NCI-H1436 (cell line): ENCODE data around the gene PATJ.
"Not testable (repeated sequence)": the region's sequence is repeated elsewhere in the genome, so short reads cannot be mapped to it uniquely, and the experiment has no call there.

Experiments used
- DNase-seq: peaks from one replicate; lab custom pipeline; 2025; lab: John Stamatoyannopoulos, UW

The PATJ gene

DNA sequence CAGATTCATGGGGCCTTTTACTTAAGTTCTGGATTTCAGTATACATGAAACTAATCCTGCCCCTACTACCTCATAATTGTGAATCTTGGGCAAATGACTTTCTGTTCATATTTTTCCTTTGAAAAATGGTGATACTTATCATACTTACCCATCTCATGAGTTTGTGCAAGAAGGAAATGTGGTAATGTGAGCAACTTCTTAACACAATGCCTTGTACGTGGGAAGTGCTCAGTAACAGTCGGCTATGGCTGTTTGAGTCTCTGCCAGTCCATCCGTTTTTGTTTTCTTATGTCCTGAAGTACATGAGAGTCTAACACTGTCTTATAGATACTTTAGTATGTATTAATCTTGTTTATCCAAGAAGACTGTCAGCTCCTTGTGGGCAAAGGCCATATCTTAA lies 86.5 kb downstream of the PATJ start:
- DNase-seq: no peak

DNA sequence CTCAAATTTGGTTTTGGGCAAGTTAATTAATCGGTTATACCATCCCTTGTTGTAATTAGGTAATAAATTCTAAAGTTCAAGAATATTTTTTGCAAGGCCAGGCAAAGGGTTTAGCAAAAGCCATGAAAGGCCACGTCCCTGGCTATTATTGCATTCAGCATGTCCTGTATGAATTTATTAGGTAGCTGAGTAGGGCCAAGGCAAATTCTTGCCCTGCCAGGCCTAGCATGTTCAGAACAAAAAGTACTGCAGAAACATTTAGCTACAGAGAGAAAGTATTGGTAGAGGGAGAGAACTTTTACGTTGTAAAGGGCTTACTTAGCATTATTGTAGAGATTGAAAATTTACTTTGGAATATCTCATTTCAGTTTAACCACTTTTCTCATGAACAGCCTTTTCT lies 94.4 kb downstream of the PATJ start:
- no peak for DNase-seq

DNA sequence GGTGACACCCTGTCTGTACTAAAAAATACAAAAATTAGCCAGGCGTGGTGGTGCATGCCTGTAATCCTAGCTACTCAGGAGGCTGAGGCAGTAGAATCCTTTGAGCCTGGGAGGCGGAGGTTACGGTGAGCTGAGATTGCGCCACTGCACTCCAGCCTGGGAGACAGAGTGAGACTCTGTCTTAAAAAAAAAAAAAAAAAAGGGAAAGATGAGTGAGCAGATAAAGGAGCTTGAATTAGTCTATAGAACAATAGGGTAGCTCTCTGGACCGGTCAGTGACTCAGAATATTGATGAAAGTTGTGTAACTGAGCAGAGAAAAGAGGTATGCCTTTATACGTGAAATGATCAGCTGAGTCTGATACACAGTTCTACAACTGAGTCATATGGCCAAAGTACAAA lies 95.3 kb downstream of the PATJ start:
- not testable (repeated sequence) for DNase-seq

DNA sequence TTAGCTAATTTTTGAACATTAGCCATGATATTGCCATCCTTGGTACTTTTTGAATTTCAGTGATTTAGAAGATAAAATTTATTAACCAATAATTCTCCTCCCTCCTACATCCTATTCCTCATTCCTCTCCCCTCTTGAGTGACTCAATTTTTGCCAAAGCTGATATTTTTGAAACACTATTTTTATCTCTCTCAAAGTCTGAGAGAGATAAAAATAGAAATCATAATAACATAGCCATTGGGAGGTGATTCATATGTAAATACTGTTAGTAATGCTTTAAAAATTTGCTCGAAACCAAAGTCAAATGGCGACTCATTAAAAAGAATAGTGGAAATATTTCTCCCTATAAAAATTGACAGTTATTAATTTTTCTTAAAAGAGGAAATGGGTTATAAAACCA lies 97.4 kb downstream of the PATJ start:
- no peak for DNase-seq

DNA sequence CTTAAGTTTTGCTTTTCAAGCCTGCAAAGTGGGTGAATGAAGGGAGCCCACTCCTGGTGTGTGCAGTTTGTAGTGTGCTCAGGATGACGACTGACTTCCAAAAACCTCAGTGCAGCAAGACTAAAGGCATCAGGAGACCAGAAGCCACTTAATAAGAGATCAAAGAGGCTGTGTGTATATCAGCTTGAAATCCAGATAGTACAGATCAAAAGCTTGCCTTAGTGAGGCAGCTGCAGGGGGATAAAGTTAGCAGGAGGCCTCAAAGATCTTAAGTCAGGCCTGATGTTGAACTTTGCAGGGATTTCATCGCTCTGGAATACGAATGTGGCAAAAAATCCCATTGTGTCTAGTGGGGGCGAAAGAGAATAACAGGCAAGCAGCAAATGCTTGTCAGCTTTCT lies 99.8 kb downstream of the PATJ start:
- no peak for DNase-seq

- no peak for DNase-seq
Measured at GRCh38 chr1:61842863-61843514, 100.7 kb downstream of the PATJ start.

GRCh38 chr1:61844006-61844405 lies 101.7 kb downstream of the PATJ start:
- no peak for DNase-seq

GRCh38 chr1:61844664-61845063 lies 102.4 kb downstream of the PATJ start:
- not testable (repeated sequence) for DNase-seq

DNA sequence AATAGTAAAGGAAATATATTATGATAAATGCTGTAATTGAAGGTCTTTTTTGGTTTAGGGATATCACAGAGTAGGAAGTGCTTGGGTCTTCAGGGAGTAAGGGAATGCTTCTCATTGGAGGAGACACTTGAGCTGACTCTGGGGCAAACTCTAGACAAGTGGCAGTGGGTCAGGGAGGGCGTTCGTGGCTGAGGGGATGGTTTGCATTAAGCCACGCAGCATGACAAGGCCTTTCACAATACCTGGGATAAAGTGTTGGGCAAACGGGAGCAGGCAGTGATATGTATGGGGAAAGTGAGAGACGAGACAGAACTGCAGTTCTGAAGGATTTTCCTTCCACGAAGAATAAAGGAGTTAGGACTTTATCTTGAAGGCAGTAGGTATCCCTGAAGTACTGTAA lies 109.0 kb downstream of the PATJ start:
- no peak for DNase-seq

DNA sequence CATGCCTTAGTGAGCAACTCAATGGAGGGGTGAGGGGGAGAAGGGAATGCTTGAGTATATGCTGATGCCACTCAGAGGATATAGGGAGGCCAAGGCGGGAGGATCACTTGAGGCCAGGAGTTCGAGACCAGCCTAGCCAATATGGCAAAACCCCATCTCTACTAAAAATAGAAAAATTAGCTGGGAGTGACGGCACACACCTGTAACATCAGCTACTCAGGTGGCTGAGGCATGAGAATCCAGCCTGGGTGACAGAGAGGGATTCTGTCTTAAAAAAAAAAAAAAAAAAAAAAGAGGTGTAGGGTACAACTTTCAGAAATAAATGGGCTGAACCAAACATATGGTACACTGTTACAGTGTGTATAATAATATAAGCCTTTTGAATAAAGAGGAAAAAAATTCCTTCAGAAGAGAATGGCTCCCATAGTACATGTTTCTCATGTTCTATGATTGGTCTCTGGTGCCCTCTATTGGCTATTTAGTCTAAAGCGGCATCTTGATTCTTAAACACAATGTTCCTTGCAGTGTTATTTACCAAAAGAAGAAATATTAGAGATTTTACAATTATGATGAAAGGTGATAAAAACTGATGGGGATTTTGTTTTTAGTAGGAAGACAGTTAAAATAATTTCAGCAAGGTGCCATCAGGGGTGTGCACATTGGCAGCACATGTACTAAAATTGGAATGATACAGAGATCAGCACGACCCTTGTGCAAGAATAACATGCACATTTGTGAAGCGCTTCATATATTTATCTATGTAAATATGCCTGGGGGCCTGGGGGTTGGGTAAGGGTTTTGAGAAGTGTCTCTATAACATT lies 109.8 kb downstream of the PATJ start:
- DNase-seq: peak; percentile 42

DNA sequence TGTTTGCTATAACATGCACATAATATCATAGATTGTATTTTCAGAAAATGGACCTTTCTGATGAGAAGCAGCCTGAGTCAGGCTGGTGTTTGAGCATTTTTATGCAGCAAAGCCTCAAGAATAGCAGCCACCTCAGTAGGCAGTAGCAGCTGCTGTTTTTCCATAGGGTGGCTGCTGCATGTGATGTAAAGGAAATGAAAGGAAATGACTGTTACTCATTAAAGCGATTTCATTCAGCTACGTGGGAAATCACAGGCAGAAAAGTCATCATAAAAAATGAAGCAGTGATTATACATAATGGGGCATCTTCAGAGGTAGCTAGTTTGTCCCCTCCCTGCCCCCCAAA lies 110.4 kb downstream of the PATJ start:
- peak; percentile 10 for DNase-seq

DNA sequence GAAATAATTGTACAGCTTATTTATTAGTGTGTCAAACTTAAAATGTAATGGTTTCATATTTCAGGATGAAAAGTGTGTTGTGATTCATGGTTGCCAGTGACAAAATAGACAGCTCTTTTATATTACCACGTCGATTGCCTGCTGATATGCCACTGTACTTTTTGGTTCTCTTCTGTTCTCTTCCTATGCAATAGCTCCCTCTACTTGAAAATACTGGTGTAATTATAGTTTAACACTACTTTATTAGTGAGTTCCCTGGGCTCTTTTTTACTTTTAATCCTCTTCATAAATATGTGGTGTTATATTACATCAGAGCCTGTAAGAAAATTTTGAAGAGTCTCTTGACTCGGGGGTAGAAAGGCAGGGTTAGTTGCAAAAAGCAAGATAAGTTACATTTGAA lies 111.3 kb downstream of the PATJ start:
- no peak for DNase-seq

GRCh38 chr1:61864489-61864888 lies 122.2 kb downstream of the PATJ start:
- no peak for DNase-seq

GRCh38 chr1:61865646-61866220 lies 123.5 kb downstream of the PATJ start:
- no peak for DNase-seq

- DNase-seq: no peak
Measured at GRCh38 chr1:61869691-61870109, 127.4 kb downstream of the PATJ start.

GRCh38 chr1:61872206-61872605 lies 129.9 kb downstream of the PATJ start:
- DNase-seq: no peak

DNA sequence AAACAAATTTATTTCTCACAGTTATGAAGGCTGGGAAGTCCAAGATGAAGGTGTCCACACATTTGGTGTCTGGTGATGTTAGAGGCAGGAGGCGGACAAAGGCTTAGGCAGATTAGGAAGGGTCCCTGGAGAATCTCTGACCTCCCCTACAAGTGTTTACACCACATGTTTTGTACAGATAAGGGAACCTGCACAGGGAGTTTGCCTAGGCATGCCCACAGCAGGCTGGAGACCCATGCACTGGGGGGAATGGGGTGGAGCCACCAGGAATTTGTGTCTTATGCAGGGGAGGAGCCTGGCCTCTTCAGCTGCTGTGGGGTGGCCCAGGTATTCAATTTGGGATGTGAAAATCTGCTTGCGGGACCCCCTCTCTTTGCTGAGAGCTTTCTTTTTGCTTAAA lies 131.3 kb downstream of the PATJ start:
- DNase-seq: no peak

DNA sequence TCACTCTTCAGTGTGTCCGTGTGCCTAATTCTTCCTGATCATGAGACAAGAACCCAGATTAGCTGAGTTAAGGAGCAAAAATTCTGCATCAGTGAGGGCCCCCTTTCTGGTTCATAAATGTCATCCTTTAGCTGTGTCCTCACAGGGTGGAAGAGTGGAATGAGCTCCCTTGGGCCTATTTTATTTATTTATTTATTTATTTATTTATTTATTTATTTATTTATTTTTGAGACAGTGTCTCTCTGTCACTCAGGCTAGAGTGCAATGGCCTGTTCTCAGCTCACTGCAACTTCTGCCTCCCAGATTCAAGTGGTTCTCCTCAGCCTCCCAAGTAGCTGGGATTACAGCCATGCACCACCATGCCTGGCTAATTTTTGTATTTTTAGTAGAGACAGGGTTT lies 131.7 kb downstream of the PATJ start:
- DNase-seq: no peak

DNA sequence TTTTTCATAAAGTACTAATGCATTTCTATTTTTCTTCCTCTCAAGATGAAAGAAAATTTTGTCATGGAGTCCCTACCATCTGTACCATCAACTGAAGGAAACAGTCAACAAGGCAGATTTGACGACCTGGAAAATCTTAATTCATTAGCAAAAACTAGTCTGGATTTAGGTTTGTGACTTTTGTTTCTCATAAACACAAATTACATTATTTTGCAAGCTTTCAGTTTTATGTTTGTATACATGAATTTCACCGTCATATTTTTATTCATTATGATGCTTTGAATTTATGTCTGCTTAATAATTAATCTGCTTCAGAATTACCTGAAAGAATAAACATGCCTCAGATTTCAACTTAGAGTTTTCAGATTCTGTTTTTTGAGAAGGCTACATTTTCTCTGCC lies 132.9 kb downstream of the PATJ start:
- DNase-seq: no peak

GRCh38 chr1:61879887-61880474 lies 137.7 kb downstream of the PATJ start:
- DNase-seq: not testable (repeated sequence)

GRCh38 chr1:61887076-61887867 lies 145.0 kb downstream of the PATJ start:
- DNase-seq: peak; percentile 46

GRCh38 chr1:61887931-61888564 lies 145.8 kb downstream of the PATJ start:
- no peak for DNase-seq
